Measurements from ENCODE around the gene PRDM7. TPM values are rescaled to one million over a fixed set of nuclear protein-coding genes. Genes with fewer than 3 reads are reported as not detected.
"Not testable (repeated sequence)": the region's sequence is repeated elsewhere in the genome, so short reads cannot be mapped to it uniquely, and the experiment has no call there.

PRDM7 gene
- total RNA-seq, 4 donors from 2014 or later: not detected

DNA sequence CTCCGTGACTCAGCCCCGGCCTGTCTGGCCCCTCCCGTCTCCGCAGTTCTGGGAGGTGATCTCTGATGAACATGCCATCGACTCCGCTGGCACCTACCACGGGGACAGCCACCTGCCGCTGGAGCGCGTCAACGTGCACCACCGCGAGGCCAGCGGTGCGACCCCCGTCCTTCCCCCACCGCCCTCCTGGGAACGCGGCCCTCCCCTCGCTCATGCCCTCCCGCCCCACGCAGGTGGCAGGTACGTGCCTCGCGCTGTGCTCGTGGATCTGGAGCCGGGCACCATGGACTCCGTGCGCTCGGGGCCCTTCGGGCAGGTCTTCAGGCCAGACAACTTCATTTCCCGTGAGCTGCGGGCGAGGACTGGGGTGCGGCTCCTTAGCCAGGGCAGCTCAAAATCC is 17.2 kb upstream of the PRDM7 start:
- H3K4me1 ChIP-seq, H3K27ac ChIP-seq, DNase-seq, H3K27me3 ChIP-seq, H3K9me3 ChIP-seq, H3K4me3 ChIP-seq, H3K36me3 ChIP-seq: not testable (repeated sequence)

DNA sequence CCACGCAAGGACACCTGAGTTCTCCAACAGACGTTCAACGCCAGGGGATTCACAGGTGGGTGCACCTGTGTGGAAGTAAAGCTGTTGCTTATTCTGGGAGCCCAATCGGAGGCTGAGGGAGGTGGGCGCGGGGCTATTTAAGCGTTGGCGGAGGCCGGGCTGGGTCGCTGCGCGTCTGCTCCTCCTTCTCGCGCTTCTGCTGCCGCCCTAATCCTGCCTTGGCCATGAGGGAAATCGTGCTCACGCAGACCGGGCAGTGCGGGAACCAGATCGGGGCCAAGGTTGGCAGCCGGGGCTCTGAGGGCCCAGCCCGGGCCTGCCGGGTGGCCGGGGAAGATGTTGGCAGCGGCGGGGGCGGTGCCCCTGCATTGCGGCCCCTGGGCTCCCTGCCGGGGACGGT is 16.7 kb upstream of the PRDM7 start:
- not testable (repeated sequence) for H3K4me3 ChIP-seq, DNase-seq, H3K27me3 ChIP-seq, H3K4me1 ChIP-seq, H3K27ac ChIP-seq, H3K36me3 ChIP-seq, H3K9me3 ChIP-seq

DNA sequence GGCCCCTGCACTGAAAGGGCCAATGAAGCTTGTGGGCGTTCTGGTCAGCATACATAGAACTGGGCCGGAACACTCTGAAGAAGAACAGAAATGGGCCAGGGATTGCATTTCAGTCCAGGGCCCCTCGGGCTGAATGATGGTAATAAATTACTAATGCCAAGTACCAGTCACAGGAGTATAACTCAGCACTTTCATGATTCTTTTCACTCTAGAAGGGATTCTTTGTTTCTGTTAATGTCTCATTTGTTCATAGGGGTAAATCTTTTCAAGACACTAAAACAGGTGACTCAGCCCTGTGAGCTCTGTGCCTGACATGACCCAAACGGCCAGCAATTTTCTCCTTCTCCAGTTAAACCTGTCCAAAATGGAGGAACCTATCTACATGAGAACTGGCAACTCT is 15.7 kb upstream of the PRDM7 start:
- H3K36me3 ChIP-seq, H3K4me3 ChIP-seq, H3K4me1 ChIP-seq, H3K27ac ChIP-seq, H3K9me3 ChIP-seq, H3K27me3 ChIP-seq, DNase-seq: not testable (repeated sequence)

DNA sequence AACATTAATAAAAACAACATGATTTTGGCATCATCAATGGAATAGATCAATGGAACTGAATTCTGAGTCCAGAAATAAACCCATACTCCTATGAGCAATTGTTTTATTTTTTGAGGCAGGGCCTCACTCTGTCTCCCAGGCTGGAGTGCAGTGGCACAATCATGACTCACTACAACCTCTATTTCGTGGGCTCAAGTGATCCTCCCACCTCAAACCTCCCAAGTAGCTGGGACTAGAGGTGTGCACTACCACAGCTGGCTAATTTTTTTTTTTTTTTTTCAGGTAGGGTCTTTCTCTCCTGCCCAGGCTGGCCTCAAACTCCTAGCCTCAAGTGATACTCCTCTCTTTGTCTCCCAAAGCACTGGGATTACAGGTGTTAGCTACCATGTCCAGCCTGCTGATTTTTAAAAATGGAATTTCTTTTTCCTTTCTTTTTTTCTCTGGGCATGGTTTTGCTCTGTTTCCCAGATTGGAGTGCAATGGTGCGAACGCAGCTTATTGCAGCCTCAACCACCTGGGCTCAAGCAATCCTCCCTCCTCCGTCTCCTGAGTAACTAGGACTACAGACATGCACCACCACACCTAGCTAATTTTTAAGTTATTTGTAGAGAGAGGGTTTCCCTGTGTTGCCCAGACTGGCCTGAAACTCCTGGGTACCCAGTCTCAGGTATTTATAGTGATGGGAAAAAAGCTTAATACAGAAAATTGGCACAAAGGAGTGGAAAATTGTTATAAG is 7.3 kb upstream of the PRDM7 start:
- Histone ChIP-seq H3K4me1 (peaks cover 0 to 4% (median 2%) of the 10 kb centered on the region in 4 donors), H3K27ac (no peak overlapping the region), H3K27me3 (no peaks in the 10 kb centered on the region), H3K4me3 (no peak overlapping the region), H3K9me3 (no peaks in the 10 kb centered on the region), H3K36me3 (no peaks in the 10 kb centered on the region)
- DNase-seq: no peak
- TF ChIP-seq POLR2A (IDR thresholded peaks at IDR 0.05): no peak
- TF ChIP-seq, protein P1, sequence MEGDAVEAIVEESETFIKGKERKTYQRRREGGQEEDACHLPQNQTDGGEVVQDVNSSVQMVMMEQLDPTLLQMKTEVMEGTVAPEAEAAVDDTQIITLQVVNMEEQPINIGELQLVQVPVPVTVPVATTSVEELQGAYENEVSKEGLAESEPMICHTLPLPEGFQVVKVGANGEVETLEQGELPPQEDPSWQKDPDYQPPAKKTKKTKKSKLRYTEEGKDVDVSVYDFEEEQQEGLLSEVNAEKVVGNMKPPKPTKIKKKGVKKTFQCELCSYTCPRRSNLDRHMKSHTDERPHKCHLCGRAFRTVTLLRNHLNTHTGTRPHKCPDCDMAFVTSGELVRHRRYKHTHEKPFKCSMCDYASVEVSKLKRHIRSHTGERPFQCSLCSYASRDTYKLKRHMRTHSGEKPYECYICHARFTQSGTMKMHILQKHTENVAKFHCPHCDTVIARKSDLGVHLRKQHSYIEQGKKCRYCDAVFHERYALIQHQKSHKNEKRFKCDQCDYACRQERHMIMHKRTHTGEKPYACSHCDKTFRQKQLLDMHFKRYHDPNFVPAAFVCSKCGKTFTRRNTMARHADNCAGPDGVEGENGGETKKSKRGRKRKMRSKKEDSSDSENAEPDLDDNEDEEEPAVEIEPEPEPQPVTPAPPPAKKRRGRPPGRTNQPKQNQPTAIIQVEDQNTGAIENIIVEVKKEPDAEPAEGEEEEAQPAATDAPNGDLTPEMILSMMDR (IDR thresholded peaks at IDR 0.05): no peak

DNA sequence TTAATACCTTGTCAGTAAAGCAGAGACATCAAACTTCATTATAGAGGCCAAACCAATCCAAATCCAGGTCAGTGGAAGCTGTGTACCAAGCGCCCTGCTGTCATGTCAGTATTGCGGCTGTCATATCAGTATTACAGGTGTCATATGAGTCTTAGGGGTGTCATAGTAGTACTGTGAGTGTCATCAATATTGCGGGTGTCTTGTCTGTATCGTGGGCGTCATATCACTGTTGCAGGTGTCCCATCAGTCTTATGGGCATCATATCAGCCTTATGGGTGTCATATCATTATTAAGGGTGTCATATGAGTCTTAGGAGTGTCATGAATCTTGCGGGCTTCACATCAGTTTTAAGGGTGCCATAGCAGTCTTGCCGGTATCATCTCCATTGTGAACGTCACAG is 6.0 kb upstream of the PRDM7 start:
- no peak overlapping the region for H3K27ac ChIP-seq
- no peak overlapping the region for H3K4me3 ChIP-seq
- TF ChIP-seq POLR2A (IDR thresholded peaks at IDR 0.05): no peak
- TF ChIP-seq, protein P1 (IDR thresholded peaks at IDR 0.05): no peak
- H3K27me3 ChIP-seq: no peaks in the 10 kb centered on the region
- peaks cover 0 to 8% (median 2%) of the 10 kb centered on the region in 4 donors for H3K4me1 ChIP-seq
- no peak for DNase-seq
- no peaks in the 10 kb centered on the region for H3K9me3 ChIP-seq
- H3K36me3 ChIP-seq: no peaks in the 10 kb centered on the region

DNA sequence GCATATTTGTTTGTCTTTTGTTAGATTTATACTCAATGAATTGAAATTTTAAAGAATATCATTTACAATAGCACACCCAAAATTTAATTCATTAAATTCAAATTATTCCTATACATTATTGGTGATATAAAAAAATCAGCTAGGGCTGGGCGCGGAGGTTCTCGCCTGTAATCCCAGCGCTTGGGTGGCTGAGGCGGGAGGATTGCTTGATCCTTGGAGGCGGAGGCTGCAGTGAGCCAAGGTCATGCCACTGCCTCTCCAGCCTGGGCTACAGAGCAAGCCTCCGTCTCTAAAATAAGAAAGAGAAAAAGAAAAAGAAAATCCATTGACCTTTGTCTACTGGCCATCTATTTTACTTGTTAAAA is 4.5 kb upstream of the PRDM7 start:
- peak overlapping the region in 1 of 4 donors; percentile 56 for H3K4me3 ChIP-seq
- no peak for DNase-seq
- no peaks in the 10 kb centered on the region for H3K36me3 ChIP-seq
- H3K27ac ChIP-seq: no peak overlapping the region
- H3K9me3 ChIP-seq: no peaks in the 10 kb centered on the region
- TF ChIP-seq, protein P1 (IDR thresholded peaks at IDR 0.05): no peak
- no peak for TF ChIP-seq POLR2A (IDR thresholded peaks at IDR 0.05)
- peaks cover 0 to 18% (median 7%) of the 10 kb centered on the region in 4 donors for H3K4me1 ChIP-seq
- H3K27me3 ChIP-seq: no peaks in the 10 kb centered on the region

DNA sequence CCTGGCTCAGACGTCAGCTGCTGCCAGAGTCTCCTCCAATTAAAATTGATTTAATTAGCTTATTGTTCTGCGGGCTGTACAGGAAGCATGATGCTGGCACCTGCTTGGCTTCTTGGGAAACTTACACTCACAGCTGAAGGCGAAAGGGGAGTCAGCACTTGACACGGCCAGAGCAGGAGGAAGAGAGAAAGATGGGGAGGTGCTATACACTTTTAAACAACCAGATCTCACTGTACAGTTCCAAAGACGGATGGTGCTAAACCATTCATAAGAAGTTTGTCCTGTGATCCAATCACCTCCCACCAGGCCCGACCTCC is 1.4 kb upstream of the PRDM7 start:
- Histone ChIP-seq H3K4me3 (peak overlapping the region in 1 of 4 donors; percentile 47), H3K27ac (no peak overlapping the region), H3K27me3 (no peaks in the 10 kb centered on the region), H3K9me3 (no peaks in the 10 kb centered on the region), H3K36me3 (no peaks in the 10 kb centered on the region), H3K4me1 (peaks cover 0 to 18% (median 7%) of the 10 kb centered on the region in 4 donors)
- TF ChIP-seq, protein P1 (IDR thresholded peaks at IDR 0.05): no peak
- TF ChIP-seq POLR2A (IDR thresholded peaks at IDR 0.05): no peak
- no peak for DNase-seq

Data from Peyer's patch (tissue), 4 donors.